ENCODE results near the gene NDUFA11. TPM values are rescaled to one million over a fixed set of nuclear protein-coding genes. Genes with fewer than 3 reads are reported as not detected.
"Not testable (repeated sequence)": the region's sequence is repeated elsewhere in the genome, so short reads cannot be mapped to it uniquely, and the experiment has no call there.

The NDUFA11 gene
- total RNA-seq, 4 donors from 2014 or later, result 80.9 to 245 (median 174) TPM

DNA sequence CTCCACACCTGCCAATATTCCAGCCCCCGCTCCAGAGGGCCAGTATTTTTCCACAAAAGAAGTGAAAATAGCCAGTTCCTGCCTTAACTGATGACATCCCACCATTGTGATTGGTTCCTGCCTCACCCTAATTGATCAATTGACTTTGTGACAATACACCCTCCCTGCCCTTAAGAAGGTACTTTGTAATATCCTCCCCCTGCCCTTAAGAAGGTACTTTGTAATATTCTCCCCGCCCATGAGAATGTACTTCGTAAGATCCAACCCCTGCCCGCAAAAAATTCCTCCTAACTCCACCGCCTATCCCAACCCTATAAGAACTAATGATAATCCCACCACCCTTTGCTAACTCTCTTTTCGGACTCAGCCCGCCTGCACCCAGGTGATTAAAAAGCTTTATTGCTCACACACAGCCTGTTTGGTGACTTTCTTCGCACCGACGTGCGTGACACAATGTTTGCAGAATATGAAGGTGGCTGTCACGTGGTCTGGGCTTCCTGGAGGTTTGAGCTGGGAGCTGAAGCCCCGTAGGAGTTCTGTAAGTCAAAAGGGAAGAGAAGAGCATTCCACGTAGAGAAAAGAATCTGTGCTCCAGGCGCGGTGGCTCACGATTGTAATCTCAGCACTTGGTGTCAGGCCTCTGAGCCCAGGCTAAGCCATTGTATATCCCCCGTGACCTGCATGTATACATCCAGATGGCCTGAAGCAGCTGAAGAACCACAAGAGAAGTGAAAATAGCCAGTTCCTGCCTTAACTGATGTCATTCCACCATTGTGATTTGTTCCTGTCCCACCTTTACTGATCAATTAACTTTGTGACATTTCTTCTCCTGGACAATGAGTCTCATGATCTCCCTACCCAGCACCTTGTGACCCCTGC, 46.1 kb downstream of the NDUFA11 start:
- Histone ChIP-seq H3K9me3 (no peaks in the 10 kb centered on the region), H3K4me3 (no peak overlapping the region), H3K4me1 (no peaks in the 10 kb centered on the region), H3K27me3 (peaks cover 5% of the 10 kb centered on the region), H3K36me3 (no peaks in the 10 kb centered on the region), H3K27ac (no peak overlapping the region)
- TF ChIP-seq POLR2AphosphoS5 (IDR thresholded peaks at IDR 0.05), result no peak
- TF ChIP-seq POLR2A (IDR thresholded peaks at IDR 0.05), result no peak
- TF ChIP-seq, protein P1, sequence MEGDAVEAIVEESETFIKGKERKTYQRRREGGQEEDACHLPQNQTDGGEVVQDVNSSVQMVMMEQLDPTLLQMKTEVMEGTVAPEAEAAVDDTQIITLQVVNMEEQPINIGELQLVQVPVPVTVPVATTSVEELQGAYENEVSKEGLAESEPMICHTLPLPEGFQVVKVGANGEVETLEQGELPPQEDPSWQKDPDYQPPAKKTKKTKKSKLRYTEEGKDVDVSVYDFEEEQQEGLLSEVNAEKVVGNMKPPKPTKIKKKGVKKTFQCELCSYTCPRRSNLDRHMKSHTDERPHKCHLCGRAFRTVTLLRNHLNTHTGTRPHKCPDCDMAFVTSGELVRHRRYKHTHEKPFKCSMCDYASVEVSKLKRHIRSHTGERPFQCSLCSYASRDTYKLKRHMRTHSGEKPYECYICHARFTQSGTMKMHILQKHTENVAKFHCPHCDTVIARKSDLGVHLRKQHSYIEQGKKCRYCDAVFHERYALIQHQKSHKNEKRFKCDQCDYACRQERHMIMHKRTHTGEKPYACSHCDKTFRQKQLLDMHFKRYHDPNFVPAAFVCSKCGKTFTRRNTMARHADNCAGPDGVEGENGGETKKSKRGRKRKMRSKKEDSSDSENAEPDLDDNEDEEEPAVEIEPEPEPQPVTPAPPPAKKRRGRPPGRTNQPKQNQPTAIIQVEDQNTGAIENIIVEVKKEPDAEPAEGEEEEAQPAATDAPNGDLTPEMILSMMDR (IDR thresholded peaks at IDR 0.05), result no peak
- no peak for TF ChIP-seq EP300 (IDR thresholded peaks at IDR 0.05)
- WGBS, result 90% methylated on average over 18 of the region's 18 CpGs
- no peak for DNase-seq (ENCODE audit: low spot score in 2 of 2)

DNA sequence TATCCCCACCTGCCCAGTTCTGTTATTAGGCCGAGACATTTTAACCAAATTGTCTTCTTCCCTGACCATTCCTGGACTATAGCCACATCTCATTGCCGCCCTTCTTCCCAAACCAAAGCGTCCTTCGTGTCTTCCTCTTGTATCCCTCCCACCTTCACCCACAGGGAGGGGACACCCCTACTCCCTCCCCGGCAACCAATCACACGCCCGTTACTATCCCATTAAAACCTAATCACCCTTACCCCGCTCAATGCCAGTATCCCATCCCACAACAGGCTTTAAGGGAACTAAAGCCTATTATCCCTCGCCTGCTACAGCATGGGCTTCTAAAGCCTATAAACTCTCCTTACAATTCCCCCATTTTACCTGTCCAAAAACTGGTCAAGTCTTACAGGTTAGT, 48.4 kb downstream of the NDUFA11 start:
- WGBS, result 76% methylated on average over 9 of the region's 9 CpGs
- not testable (repeated sequence) for H3K9me3 ChIP-seq; H3K4me1 ChIP-seq; H3K27ac ChIP-seq; H3K36me3 ChIP-seq; H3K4me3 ChIP-seq; H3K27me3 ChIP-seq; DNase-seq (ENCODE audit: low spot score in 2 of 2)

DNA sequence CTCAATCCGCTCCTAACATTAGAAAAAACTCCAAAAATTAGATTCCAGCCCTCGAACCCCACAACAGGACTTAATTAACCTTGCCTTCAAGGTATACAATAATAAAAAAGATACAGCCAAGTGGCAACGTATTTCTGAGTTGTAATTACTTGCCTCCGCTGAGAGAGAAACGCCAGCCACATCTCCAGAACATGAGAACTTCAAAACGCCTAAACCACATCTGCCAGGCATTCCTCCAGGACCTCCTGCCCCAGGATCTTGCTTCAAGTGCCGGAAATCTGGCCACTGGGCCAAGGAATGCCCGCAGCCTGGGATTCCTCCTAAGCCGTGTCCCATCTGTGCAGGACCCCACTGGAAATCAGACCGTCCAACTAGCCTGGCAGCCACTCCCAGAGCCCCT, 49.5 kb downstream of the NDUFA11 start:
- WGBS, result 61% methylated on average over 8 of the region's 10 CpGs
- DNase-seq (ENCODE audit: low spot score in 2 of 2); H3K9me3 ChIP-seq; H3K27me3 ChIP-seq; H3K4me3 ChIP-seq; H3K27ac ChIP-seq; H3K4me1 ChIP-seq; H3K36me3 ChIP-seq: not testable (repeated sequence)

DNA sequence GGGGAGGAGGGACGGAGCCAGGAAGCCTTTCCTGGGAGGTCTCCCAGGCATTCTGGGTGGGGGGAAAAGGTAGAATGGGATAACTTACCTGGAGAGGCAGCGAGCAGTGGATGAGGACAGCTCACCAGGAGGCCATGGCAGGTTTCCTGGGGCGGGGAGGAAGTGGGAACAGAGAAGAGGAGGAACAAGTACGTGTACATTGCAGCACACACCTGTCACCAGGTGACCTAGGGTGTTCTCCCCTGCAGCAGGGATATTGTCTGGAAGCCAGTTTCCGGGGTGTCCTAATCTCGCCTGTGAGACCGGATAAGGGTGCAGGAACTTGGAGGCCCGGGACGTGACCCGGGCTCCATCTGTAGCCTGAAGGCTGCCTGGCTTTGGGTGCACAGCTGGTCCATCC, 52.3 kb downstream of the NDUFA11 start, which contains the start of gene FUT3:
FUT3 (minus strand) TSS at position 148 of the 400 bp plus-strand sequence.
- Histone ChIP-seq H3K27me3 (peaks cover 5% of the 10 kb centered on the region), H3K4me3 (no peak within 1 kb of the TSS), H3K27ac (no peak within 1 kb of the TSS), H3K9me3 (no peaks in the 10 kb centered on the region), H3K4me1 (peaks cover 6% of the 10 kb centered on the region), H3K36me3 (no peaks in the 10 kb centered on the region)
- DNase-seq (ENCODE audit: low spot score in 2 of 2), result no peak
- WGBS, result 67% methylated on average over 10 of the region's 10 CpGs
- TF ChIP-seq POLR2AphosphoS5 (IDR thresholded peaks at IDR 0.05), result no peak
- no peak for TF ChIP-seq EP300 (IDR thresholded peaks at IDR 0.05)
- TF ChIP-seq POLR2A (IDR thresholded peaks at IDR 0.05), result no peak
- TF ChIP-seq, protein P1 (IDR thresholded peaks at IDR 0.05), result no peak

DNA sequence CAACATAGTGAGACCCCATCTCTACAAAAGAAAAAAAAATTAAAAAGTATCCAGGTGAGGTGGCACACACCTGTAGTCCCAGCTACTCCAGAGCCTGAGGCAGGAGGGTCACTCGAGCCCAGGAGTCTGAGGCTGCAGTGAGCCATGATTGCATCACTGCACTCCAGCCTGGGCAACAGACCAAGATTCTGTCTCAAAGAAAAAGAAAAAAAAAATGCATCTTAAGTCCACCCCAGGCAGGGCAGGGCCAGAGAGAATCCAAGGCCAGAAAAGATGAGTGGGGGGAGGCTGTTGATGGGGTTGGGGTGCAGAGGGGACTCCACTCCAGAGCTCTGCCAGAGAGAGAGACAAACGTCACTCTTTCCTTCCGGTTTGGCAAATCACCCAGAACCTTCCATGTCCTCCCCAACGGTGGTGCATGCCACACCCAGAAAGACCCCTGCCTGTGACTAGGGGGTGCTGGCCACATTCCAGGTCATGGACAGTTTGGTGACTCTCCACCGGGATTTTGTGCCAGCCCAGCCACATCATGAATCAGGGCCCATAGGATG, 52.8 kb downstream of the NDUFA11 start:
- DNase-seq (ENCODE audit: low spot score in 2 of 2), result no peak
- Histone ChIP-seq H3K27ac (no peak overlapping the region), H3K4me3 (no peak overlapping the region), H3K4me1 (peaks cover 6% of the 10 kb centered on the region), H3K27me3 (peaks cover 5% of the 10 kb centered on the region), H3K36me3 (no peaks in the 10 kb centered on the region), H3K9me3 (no peaks in the 10 kb centered on the region)
- no peak for TF ChIP-seq POLR2AphosphoS5 (IDR thresholded peaks at IDR 0.05)
- no peak for TF ChIP-seq EP300 (IDR thresholded peaks at IDR 0.05)
- TF ChIP-seq POLR2A (IDR thresholded peaks at IDR 0.05), result no peak
- TF ChIP-seq, protein P1 (IDR thresholded peaks at IDR 0.05), result no peak
- 5% methylated on average over 5 of the region's 5 CpGs for WGBS

DNA sequence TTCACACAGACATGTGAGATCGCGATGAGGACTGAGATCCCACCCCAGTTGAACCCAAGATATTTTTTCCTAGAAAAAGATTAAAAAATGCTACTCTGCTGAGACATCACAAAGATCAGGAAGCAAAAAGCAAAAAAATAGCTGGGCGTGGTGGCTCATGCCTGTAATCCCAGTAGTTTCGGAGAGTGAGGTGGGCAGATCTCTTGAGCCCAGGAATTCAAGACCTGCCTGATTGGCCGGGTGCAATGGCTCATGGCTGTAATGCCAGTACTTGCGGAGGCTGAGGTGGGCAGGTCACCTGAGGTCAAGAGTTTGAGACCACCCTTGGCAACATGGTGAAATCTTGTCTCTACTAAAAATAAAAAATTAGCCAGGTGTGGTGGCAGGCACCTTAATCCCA, 53.4 kb downstream of the NDUFA11 start:
- DNase-seq (ENCODE audit: low spot score in 2 of 2), result no peak
- WGBS, result 66% methylated on average over 6 of the region's 6 CpGs
- Histone ChIP-seq H3K4me1 (peaks cover 6% of the 10 kb centered on the region), H3K27ac (no peak overlapping the region), H3K4me3 (no peak overlapping the region), H3K27me3 (peaks cover 5% of the 10 kb centered on the region), H3K36me3 (no peaks in the 10 kb centered on the region), H3K9me3 (no peaks in the 10 kb centered on the region)
- TF ChIP-seq EP300 (IDR thresholded peaks at IDR 0.05) (no peak), POLR2AphosphoS5 (IDR thresholded peaks at IDR 0.05) (no peak), POLR2A (IDR thresholded peaks at IDR 0.05) (no peak)
- TF ChIP-seq, protein P1 (IDR thresholded peaks at IDR 0.05), result no peak

DNA sequence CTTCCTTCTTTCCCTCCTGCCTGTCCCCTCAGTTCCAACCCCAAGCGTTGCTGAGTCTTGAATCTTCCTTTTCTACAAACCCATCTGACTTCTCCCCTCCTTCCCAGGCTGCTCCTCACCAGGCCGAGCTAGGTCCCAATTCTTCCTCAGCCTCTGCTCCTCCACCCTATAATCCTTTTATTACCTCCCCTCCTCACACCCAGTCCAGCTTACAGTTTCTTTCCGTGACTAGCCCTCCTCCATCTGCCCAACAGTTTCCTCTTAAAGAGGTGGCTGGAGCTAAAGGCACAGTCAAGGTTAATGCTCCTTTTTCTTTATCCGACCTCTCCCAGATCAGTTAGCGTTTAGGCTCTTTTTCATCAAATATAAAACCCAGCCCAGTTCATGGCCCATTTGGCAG, 55.0 kb downstream of the NDUFA11 start:
- not testable (repeated sequence) for DNase-seq (ENCODE audit: low spot score in 2 of 2); H3K9me3 ChIP-seq; H3K27me3 ChIP-seq; H3K4me1 ChIP-seq; H3K4me3 ChIP-seq; H3K27ac ChIP-seq; H3K36me3 ChIP-seq
- 75% methylated on average over 5 of the region's 5 CpGs for WGBS

DNA sequence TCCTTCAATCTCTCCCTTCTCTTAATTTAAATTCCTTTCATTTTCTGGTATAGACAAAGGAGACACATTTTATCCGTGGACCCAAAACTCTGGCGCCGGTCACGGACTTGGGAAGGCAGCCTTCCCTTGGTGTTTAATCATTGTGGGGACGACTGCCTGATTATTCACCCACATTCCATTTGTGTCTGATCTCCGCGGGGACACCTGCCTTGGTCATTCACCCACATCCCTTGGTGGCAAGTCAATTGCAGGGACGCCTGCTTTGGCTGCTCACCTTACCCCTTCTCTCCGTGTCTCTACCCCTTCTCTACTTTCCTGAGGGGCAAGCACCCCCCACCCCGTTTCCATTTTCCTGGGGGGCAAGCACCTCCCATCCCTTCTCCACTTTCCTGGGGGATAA, 55.7 kb downstream of the NDUFA11 start:
- not testable (repeated sequence) for H3K4me3 ChIP-seq; DNase-seq (ENCODE audit: low spot score in 2 of 2); H3K27ac ChIP-seq; H3K36me3 ChIP-seq; H3K27me3 ChIP-seq; H3K9me3 ChIP-seq; H3K4me1 ChIP-seq
- 78% methylated on average over 10 of the region's 10 CpGs for WGBS

Measured in suprapubic skin (tissue), 4 donors.